Ascending aorta (tissue), 2 donors: Measurements from ENCODE around the gene ACVRL1. TPM values are rescaled to one million over a fixed set of nuclear protein-coding genes. Genes with fewer than 3 reads are reported as not detected.

Experiments used
- DNase-seq, 2 donors: peaks; one replicate each; pipeline ENCODE4 v3.0.0-alpha.2; 2019; ENCODE audit warnings: low spot score in 2 of 2
- H3K27ac ChIP-seq, 2 donors: fragments of 200-600 bp; sonication (generic); one replicate each; pipeline ENCODE4 v1.5.1; 2016 to 2017; ENCODE audit warnings: mild to moderate bottlenecking in 1 of 2
- H3K27me3 ChIP-seq: fragments of 200-600 bp; sonication (generic); one replicate; pipeline ENCODE4 v1.5.1; 2017
- H3K36me3 ChIP-seq, 2 donors: fragments of 200-600 bp; sonication (generic); one replicate each; pipeline ENCODE4 v1.5.1; 2016
- H3K4me1 ChIP-seq, 2 donors: fragments of 200-600 bp; sonication (generic); one replicate each; pipeline ENCODE4 v1.5.1; 2016 to 2017; ENCODE audit warnings: mild to moderate bottlenecking in 1 of 2
- H3K4me3 ChIP-seq, 2 donors: fragments of 200-600 bp; sonication (generic); one replicate each; pipeline ENCODE4 v1.5.1; 2016 to 2017; ENCODE audit warnings: mild to moderate bottlenecking in 1 of 2
- H3K9me3 ChIP-seq, 2 donors: fragments of 200-600 bp; sonication (generic); one replicate each; pipeline ENCODE4 v1.5.1; 2016
- CTCF ChIP-seq, 3 experiments: fragments of 200-600 bp in 2 of 3; fragments of 450-650 bp in 1 of 3; sonication (generic) in 2 of 3; IDR thresholded peaks; one replicate each; pipeline ENCODE4 v1.5.1; 2016 to 2019; ENCODE audit warnings: antibody characterized with exemption in 3 of 3, mild to moderate bottlenecking in 1 of 3, moderate library complexity in 1 of 3
- intact Hi-C: fragments of 100-400 bp; cut with DNase I; formaldehyde crosslinking; loops from one replicate; pipeline ENCODE4 v1.15.1; 2023
- total RNA-seq: library from RNA; depleted of rRNA; stranded (reverse); fragments of >200 nt; gene quantifications from one replicate; pipeline ENCODE4 v1.1.0, GENCODE V29; 2016

ACVRL1 gene
- total RNA-seq, 1 donor from 2014 or later = 308 TPM

GRCh38 chr12:51922146-51922545, 14.8 kb downstream of the ACVRL1 start:
- no peak for DNase-seq
- Histone ChIP-seq H3K36me3 (no peaks in the 10 kb centered on the region), H3K4me3 (no peak overlapping the region), H3K27ac (no peak overlapping the region), H3K4me1 (peaks cover 0 to 3% of the 10 kb centered on the region in 2 donors), H3K27me3 (no peaks in the 10 kb centered on the region), H3K9me3 (no peaks in the 10 kb centered on the region)
- TF ChIP-seq CTCF (IDR thresholded peaks at IDR 0.05) = no peak
- intact Hi-C loops = no loop called here

DNA sequence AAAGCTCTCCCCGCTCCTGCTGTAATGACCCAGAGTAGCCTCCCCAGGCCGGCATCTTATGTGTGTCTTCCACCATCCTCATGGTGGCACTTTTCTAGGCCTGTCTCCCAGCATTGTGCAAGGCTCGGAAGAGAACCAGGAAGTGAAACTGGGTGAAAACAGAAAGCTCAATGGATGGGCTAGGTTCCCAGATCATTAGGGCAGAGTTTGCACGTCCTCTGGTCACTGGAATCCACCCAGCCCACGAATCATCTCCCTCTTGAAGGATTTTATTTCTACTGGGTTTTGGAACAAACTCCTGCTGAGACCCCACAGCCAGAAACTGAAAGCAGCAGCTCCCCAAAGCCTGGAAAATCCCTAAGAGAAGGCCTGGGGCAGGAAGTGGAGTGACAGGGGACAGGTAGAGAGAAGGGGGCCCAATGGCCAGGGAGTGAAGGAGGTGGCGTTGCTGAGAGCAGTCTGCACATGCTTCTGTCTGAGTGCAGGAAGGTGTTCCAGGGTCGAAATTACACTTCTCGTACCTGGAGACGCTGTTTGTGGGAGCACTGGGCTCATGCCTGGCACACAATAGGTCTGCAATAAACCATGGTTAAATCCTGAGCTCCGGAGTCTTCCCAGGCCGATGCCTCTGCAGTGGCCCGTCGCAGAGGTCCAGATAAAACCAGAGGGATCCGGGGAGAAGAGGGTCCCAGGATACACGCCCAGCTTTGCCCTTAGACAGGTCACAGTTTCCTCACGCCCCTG, 15.6 kb downstream of the ACVRL1 start:
- no peaks in the 10 kb centered on the region for H3K27me3 ChIP-seq
- no peak overlapping the region for H3K4me3 ChIP-seq
- intact Hi-C loops = no loop called here
- H3K36me3 ChIP-seq = no peaks in the 10 kb centered on the region
- H3K27ac ChIP-seq = peak overlapping the region; percentile 7 to 56
- TF ChIP-seq CTCF (IDR thresholded peaks at IDR 0.05) = peak in 2 of 3 experiments; percentile 5 to 12
- H3K4me1 ChIP-seq = peaks cover 0 to 3% of the 10 kb centered on the region in 2 donors
- H3K9me3 ChIP-seq = no peaks in the 10 kb centered on the region
- DNase-seq = peak in 1 of 2 donors; percentile 78

DNA sequence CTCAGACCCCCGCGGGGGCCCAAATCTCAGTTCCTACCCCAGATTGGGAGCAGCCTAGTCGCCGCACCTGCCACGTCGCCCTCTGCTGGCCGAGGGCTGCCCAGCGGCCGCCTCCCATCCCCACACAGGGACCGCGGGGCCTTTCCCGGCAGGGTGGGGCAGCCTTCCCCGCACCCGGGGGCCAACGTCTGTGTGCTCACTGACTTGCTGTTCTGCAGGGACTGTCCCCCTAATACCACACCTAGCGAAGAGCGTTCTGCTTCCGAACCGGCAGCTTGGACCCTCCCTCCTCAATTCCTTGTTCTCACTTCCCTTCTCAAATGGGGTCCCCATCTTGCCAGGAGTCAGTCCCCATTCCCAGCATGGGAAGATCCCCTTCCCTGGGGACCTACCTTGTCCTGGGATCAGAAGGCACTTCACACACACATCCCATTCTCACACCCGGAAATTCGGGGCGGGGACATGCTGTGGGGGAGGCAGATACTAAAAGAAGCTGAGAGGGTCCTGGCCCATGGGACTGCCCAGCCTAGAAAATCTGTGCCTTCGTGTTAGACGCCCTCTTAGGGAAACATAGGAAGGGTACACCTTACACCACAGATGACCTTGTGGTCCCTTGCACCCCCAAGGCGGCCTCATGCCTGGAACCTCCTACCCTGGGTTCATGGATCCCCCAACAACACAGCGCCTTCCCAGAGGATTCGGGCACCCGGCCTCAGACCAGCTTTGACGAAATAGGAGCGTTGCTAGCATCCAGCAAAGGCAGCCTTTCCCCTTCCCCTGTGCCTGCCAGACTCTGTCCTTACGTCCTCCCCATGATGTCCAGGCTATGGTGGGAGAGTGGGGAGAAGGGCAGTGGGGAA, 16.4 kb downstream of the ACVRL1 start:
- TF ChIP-seq CTCF (IDR thresholded peaks at IDR 0.05) = peak; percentile 66 to 79 (median 69)
- Histone ChIP-seq H3K4me3 (no peak overlapping the region), H3K36me3 (no peaks in the 10 kb centered on the region), H3K27ac (peak overlapping the region in 1 of 2 donors; percentile 56), H3K27me3 (no peaks in the 10 kb centered on the region), H3K9me3 (no peaks in the 10 kb centered on the region), H3K4me1 (peaks cover 0 to 3% of the 10 kb centered on the region in 2 donors)
- intact Hi-C loops = loop anchor here (2.0 kb wide), 1 partner anchor 57 kb away; no protein-coding TSS in a partner anchor
- DNase-seq = peak in 1 of 2 donors; percentile 72

GRCh38 chr12:51924551-51925319, 17.4 kb downstream of the ACVRL1 start:
- Histone ChIP-seq H3K27ac (no peak overlapping the region), H3K36me3 (no peaks in the 10 kb centered on the region), H3K4me3 (no peak overlapping the region), H3K27me3 (no peaks in the 10 kb centered on the region), H3K9me3 (no peaks in the 10 kb centered on the region), H3K4me1 (peaks cover 0 to 3% of the 10 kb centered on the region in 2 donors)
- intact Hi-C loops = loop anchor here (2.0 kb wide), 1 partner anchor 56 kb away; no protein-coding TSS in a partner anchor
- no peak for DNase-seq
- no peak for TF ChIP-seq CTCF (IDR thresholded peaks at IDR 0.05)

DNA sequence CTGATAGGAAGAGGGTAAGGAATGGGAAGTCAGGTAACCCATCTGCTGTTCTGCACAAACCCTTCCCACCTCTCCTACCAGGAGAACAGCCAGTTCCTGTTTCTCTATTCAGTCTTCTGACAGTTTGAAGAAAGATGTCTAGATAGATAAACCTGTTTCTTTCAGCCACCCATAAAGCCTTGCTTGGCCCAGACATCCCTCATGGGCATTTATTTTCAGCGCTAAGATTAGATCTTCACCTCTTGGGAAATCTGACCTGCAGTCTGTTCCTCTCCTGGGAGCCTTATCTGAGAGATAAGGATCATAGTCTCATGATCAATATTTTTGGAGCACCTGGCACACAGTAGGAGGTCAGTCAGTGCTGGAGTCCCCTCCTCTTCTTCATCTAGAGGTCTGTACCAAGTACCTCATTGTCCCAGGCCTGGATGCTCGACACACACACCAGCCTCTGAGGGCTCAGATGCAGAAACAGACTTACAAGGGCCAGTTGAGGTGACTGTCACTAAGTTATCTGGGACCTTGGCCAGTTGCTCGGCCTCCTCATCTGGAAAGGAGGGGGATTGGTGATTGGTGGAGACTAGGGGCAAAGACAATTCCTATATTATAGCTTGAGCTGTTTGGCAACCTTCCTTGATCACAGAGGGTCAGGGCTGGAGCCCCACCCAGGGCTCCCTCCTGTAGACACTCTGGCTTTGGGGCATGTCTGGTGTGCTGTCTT, 18.2 kb downstream of the ACVRL1 start:
- Histone ChIP-seq H3K27me3 (no peaks in the 10 kb centered on the region), H3K36me3 (no peaks in the 10 kb centered on the region), H3K27ac (no peak overlapping the region), H3K4me1 (peaks cover 0 to 3% of the 10 kb centered on the region in 2 donors), H3K9me3 (no peaks in the 10 kb centered on the region), H3K4me3 (no peak overlapping the region)
- peak in 1 of 2 donors; percentile 54 for DNase-seq
- TF ChIP-seq CTCF (IDR thresholded peaks at IDR 0.05) = no peak
- intact Hi-C loops = loop anchor here (2.0 kb wide), 1 partner anchor 55 kb away; no protein-coding TSS in a partner anchor
